Mesothelial cell of epicardium (in vitro differentiated cells): ENCODE measurements around the gene CKS1B. TPM values are rescaled to one million over a fixed set of nuclear protein-coding genes. Genes with fewer than 3 reads are reported as not detected.

Source experiments
- DNase-seq, 2 experiments: peaks; one replicate each; pipeline ENCODE4 v3.0.0; 2021; ENCODE audit warnings: low spot score in 2 of 2; ENCODE audit not compliant: unreplicated experiment in 2 of 2
- H3K27ac Mint-ChIP-seq: 2 replicates; pipeline ENCODE4 v1.8.0; 2021; ENCODE audit warnings: mixed read lengths
- H3K27me3 Mint-ChIP-seq: 2 replicates; pipeline ENCODE4 v1.8.0; 2021; ENCODE audit warnings: low read depth, mixed read lengths
- H3K36me3 Mint-ChIP-seq: 2 replicates; pipeline ENCODE4 v1.8.0; 2021; ENCODE audit warnings: mixed read lengths
- H3K4me1 Mint-ChIP-seq: 2 replicates; pipeline ENCODE4 v1.8.0; 2021; ENCODE audit warnings: mixed read lengths
- H3K4me3 Mint-ChIP-seq: 2 replicates; pipeline ENCODE4 v1.8.0; 2021; ENCODE audit warnings: mild to moderate bottlenecking, moderate library complexity, mixed read lengths
- H3K9me3 Mint-ChIP-seq: 2 replicates; pipeline ENCODE4 v1.8.0; 2021; ENCODE audit warnings: mixed read lengths
- total RNA-seq: library from RNA; stranded (reverse); gene quantifications from 3 replicates; pipeline ENCODE4 v1.2.1, GENCODE V29; 2021
- TF ChIP-seq, protein P1 (sequence below): fragments of 200-600 bp; sonication (generic); IDR thresholded peaks from one replicate; pipeline ENCODE4 v1.5.0; 2021; ENCODE audit warnings: antibody characterized with exemption; ENCODE audit not compliant: unreplicated experiment

The CKS1B gene
- total RNA-seq, 1 donor from 2014 or later, result 68.2 TPM

DNA sequence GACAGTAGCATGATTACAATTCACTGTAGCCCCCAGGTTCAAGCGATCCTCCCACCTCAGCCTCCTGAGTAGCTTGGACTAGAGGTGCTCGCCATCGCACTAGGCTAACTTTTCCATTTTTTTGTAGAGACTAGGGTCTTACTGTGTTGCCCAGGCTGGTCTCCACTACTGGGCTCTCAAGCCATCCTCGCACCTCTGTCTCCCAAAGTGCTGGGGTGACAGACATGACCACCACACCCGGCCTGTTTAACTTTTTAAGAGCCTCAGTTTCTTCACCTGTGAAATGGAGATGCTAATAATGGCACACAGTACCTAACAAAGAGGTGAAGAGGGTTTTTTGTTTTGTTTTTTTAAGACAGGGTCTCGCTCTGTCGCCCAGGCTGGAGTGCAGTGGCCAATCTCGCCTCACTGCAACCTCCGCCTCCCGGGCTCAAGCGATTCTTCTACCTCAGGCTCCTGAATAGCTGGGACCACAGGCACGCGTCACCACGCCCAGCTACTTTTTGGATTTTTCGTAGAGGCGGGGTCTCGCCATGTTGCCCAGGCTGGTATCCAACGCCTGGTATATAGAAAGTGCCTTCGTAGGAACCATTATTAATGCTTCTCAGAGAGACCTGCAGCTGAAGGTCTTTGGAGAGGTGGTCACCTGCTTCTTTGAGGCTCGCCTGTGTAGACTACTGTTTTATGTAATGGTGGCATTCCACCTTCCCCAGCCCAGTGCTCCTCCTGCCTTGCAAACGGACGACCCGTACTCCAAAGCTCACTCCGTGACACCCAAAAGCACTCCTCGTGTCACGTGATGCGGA is 38.5 kb upstream of the CKS1B start:
- H3K9me3 Mint-ChIP-seq, result no peaks in the 10 kb centered on the region
- TF ChIP-seq, protein P1, sequence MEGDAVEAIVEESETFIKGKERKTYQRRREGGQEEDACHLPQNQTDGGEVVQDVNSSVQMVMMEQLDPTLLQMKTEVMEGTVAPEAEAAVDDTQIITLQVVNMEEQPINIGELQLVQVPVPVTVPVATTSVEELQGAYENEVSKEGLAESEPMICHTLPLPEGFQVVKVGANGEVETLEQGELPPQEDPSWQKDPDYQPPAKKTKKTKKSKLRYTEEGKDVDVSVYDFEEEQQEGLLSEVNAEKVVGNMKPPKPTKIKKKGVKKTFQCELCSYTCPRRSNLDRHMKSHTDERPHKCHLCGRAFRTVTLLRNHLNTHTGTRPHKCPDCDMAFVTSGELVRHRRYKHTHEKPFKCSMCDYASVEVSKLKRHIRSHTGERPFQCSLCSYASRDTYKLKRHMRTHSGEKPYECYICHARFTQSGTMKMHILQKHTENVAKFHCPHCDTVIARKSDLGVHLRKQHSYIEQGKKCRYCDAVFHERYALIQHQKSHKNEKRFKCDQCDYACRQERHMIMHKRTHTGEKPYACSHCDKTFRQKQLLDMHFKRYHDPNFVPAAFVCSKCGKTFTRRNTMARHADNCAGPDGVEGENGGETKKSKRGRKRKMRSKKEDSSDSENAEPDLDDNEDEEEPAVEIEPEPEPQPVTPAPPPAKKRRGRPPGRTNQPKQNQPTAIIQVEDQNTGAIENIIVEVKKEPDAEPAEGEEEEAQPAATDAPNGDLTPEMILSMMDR, result no peak
- peak overlapping the region; percentile 87 for H3K4me3 Mint-ChIP-seq

DNA sequence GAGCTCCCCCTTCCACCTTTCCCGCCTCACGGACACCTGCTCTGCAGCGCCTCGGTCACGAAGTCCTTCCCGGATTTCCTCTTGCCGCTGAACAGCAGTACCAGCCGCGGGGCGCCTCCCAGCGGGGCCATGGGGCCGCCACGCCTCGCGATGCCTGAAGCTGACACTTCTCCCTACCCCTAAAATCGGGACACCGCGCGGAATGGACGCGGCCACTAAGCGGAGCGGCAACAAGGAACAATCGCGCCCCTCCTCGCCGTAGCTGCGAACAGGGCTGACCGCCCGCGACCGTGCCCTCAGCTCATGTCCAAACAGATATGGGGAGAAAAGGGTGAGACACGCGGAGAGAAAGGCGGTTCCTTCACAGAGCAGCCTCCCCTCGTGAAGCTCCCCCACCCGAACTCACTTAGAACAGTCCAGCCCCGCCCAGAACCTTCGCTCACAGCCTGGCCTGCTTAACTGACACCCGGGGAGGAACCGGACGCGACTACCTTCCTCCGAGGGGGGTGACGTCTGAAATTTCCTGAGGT is 37.9 kb upstream of the CKS1B start, which contains the start of gene PMVK:
Gene PMVK, minus strand, starts transcription at position 165 of the 530 bp plus-strand sequence. Its CDS starts 34 bp downstream, at position 131.
- no peaks in the 10 kb centered on the region for H3K27me3 Mint-ChIP-seq
- H3K4me3 Mint-ChIP-seq, result peak within 1 kb of the TSS; percentile 87
- H3K4me1 Mint-ChIP-seq, result peaks cover 27% of the 10 kb centered on the region
- peak; percentile 84 to 87 for DNase-seq
- peak within 1 kb of the TSS; percentile 99 for H3K27ac Mint-ChIP-seq
- H3K9me3 Mint-ChIP-seq, result no peaks in the 10 kb centered on the region
- no peaks in the 10 kb centered on the region for H3K36me3 Mint-ChIP-seq
- TF ChIP-seq, protein P1, result no peak

More for the DNA sequence above, 38.5 kb upstream of the CKS1B start:
- no peaks in the 10 kb centered on the region for H3K36me3 Mint-ChIP-seq
- H3K27me3 Mint-ChIP-seq, result no peaks in the 10 kb centered on the region
- peaks cover 23% of the 10 kb centered on the region for H3K4me1 Mint-ChIP-seq
- no peak for DNase-seq
- H3K27ac Mint-ChIP-seq, result peak overlapping the region; percentile 99

DNA sequence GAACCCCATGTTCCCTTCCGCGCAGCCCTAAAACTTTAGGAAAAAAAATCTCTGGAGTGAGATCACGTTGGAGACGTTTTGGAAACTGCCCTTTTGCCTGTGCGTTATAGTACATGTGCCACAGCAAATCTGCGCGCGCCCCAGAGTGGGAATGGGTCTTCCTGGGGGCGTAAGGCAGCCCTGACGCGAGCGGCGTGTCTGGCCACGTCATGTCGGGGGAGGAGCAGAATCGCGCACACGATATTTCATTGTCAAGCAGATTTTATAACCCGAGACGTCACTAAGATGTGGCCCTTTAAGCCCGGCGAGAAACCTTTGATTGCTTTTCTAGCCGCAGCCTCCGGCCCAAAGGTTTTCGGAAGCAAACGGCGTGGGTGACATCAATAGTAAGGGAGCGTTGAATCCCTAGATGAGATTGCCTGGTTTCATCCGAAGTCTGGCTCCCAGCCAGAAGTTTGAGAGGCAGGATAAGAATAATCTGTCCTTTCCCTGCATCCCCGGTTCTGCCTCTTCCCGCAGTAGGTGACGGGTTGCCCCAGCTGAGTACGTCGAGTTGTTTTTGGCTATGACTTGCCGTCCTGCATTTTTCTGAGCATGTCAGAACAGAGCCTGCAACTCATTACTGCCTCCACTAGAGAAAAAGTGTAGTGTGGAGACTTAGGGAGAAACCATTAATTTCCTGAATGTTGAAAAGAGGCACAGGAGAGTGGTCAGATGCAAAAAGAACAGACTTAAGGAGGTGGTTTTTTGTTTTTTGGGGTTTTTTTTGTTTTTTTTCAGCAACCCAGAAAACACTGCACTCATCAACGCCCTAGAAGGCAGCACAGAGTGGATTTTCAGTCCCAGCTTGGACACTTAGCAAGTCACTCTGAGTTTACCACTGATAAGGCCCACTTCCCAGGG is 37.1 kb upstream of the CKS1B start:
- Mint-ChIP-seq H3K9me3 (no peaks in the 10 kb centered on the region), H3K27ac (peak overlapping the region; percentile 99), H3K27me3 (no peaks in the 10 kb centered on the region), H3K4me3 (peak overlapping the region; percentile 87), H3K36me3 (no peaks in the 10 kb centered on the region), H3K4me1 (peaks cover 27% of the 10 kb centered on the region)
- DNase-seq, result peak; percentile 64 to 86
- TF ChIP-seq, protein P1, result no peak

DNA sequence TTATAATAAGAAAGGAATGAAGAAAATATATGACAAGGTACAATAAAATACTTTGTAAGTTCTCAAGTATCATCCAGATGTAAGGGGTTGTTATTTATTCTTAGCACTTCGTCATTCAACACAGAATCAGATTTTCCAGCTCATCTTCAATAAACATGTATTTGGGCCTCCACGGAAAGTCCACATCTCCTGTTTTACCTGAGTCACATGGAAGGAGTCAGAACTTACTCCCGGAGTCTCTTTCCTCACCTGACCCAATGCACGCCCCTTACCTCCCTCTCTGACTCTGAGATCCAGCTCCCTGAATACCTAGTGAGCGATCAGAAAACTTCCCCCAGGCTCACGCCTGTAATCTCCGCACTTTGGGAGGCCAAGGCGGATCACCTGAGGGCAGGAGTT is 36.5 kb upstream of the CKS1B start:
- H3K4me3 Mint-ChIP-seq, result peak overlapping the region; percentile 87
- H3K9me3 Mint-ChIP-seq, result no peaks in the 10 kb centered on the region
- H3K36me3 Mint-ChIP-seq, result no peaks in the 10 kb centered on the region
- no peaks in the 10 kb centered on the region for H3K27me3 Mint-ChIP-seq
- H3K27ac Mint-ChIP-seq, result peak overlapping the region; percentile 99
- TF ChIP-seq, protein P1, result no peak
- DNase-seq, result no peak
- peaks cover 27% of the 10 kb centered on the region for H3K4me1 Mint-ChIP-seq

DNA sequence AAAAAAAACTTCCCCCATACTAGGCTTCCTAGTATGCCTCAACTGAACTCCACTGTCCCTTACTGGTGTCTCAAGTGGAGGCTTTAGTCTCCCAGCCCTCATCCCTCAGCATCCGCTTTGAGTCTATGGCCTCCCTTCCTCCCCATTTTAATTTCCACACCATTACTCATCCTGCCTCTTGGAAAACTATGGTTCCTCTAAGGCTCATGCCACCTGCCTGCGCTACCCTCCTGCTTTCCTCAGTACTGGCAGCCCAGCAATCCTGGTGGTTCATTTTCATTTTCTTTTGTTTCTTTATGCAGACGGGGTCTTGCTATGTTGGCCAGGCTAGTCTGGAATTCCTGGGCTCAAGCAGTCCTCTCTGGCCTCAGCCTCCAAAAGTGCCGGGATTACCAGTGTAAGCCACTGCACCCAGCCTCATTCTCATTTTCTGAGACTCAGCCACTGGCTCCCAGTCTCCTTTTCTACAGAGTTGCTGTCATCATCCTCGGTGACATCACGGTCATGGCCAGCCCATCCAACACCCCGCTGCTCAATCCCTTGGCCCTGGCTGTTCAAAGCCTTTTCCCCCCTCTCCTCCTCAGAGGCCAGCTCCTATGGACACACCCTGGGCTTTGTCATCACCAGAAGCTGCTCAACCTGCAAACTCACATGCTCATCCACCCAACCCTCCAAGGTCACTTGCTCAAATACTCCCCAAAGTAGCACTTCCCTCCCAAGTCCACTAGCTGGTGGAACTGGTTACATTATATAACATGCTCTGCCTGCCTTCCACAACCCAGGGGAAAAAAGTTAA is 35.7 kb upstream of the CKS1B start:
- H3K4me3 Mint-ChIP-seq, result peak overlapping the region; percentile 27
- TF ChIP-seq, protein P1, result no peak
- H3K9me3 Mint-ChIP-seq, result no peaks in the 10 kb centered on the region

More for the DNA sequence above, 35.7 kb upstream of the CKS1B start:
- no peak for DNase-seq
- Mint-ChIP-seq H3K4me1 (peaks cover 30% of the 10 kb centered on the region), H3K36me3 (no peaks in the 10 kb centered on the region), H3K27me3 (no peaks in the 10 kb centered on the region), H3K27ac (peak overlapping the region; percentile 73)
